Spleen (tissue), 11 donors: ENCODE data around the gene KLC4. TPM values are rescaled to one million over a fixed set of nuclear protein-coding genes. Genes with fewer than 3 reads are reported as not detected.

Source experiments
- DNase-seq: peaks from one replicate; pipeline ENCODE4 v3.0.0-alpha.2; 2020
- H3K27ac ChIP-seq, 8 donors: fragments of 200-600 bp; sonication (generic) in 7 of 8; 1 replicate in 4 of 8; 2 replicates in 4 of 8; pipeline versions ENCODE4 v1.5.0 to v1.8.0; 2016 to 2021; ENCODE audit warnings: inconsistent platforms in 4 of 8, mild to moderate bottlenecking in 4 of 8, moderate library complexity in 1 of 8
- H3K27me3 ChIP-seq, 7 donors: fragments of 200-600 bp; sonication (generic) in 6 of 7; replicated peaks in 1 of 7; 1 replicate in 4 of 7; 2 replicates in 3 of 7; pipeline versions ENCODE4 v1.5.0 to v1.8.0; 2016 to 2021; ENCODE audit warnings: inconsistent platforms in 3 of 7, mild to moderate bottlenecking in 1 of 7
- H3K36me3 ChIP-seq, 6 donors: fragments of 200-600 bp; sonication (generic) in 5 of 6; 1 replicate in 4 of 6; 2 replicates in 2 of 6; pipeline versions ENCODE4 v1.5.0 to v1.8.0; 2016 to 2021; ENCODE audit warnings: inconsistent platforms in 2 of 6
- H3K4me1 ChIP-seq, 6 donors: fragments of 200-600 bp; sonication (generic) in 5 of 6; 1 replicate in 3 of 6; 2 replicates in 3 of 6; pipeline versions ENCODE4 v1.5.0 to v1.8.0; 2016 to 2021; ENCODE audit warnings: inconsistent platforms in 3 of 6
- H3K4me3 ChIP-seq, 8 donors: fragments of 200-600 bp; sonication (generic) in 7 of 8; 1 replicate in 4 of 8; 2 replicates in 4 of 8; pipeline versions ENCODE4 v1.5.0 to v1.8.0; 2016 to 2021; ENCODE audit warnings: inconsistent platforms in 4 of 8, mild to moderate bottlenecking in 4 of 8, moderate library complexity in 2 of 8
- H3K9me3 ChIP-seq, 8 donors: fragments of 200-600 bp; sonication (generic) in 7 of 8; 1 replicate in 4 of 8; 2 replicates in 4 of 8; pipeline versions ENCODE4 v1.5.0 to v1.8.0; 2016 to 2021; ENCODE audit warnings: inconsistent platforms in 4 of 8
- CTCF ChIP-seq, 11 experiments: fragments of 200-600 bp in 7 of 11; fragments of 450-650 bp in 4 of 11; sonication (generic) in 4 of 11; IDR thresholded peaks in 8 of 11; conservative IDR thresholded peaks in 3 of 11; 1 replicate in 7 of 11; 2 replicates in 4 of 11; pipeline versions ENCODE4 v1.4.0 to v1.8.0; 2016 to 2021; ENCODE audit warnings: antibody characterized with exemption in 11 of 11, inconsistent platforms in 4 of 11, mild to moderate bottlenecking in 1 of 11
- POLR2A ChIP-seq, 3 donors: fragments of 450-650 bp; IDR thresholded peaks; one replicate each; pipeline ENCODE4 v1.5.1; 2017; ENCODE audit warnings: antibody characterized with exemption in 3 of 3, mild to moderate bottlenecking in 1 of 3
- POLR2AphosphoS5 ChIP-seq, 3 donors: sonication (generic); formaldehyde crosslinking; IDR thresholded peaks; one replicate each; pipeline ENCODE4 v1.5.1; 2017; ENCODE audit warnings: antibody characterized with exemption in 3 of 3
- WGBS, 5 donors: extraction: QIAGEN DNeasy Blood & Tissue Kit in 3 of 5; methylation state at CpG; one replicate each; pipeline versions ENCODE4 v1.1.5 to v1.1.7; 2013 to 2018; 5-methylcytosine and 5-hydroxymethylcytosine counted together
- intact Hi-C: fragments of 100-400 bp; cut with DNase I; formaldehyde crosslinking; loops from one replicate; pipeline ENCODE4 v1.15.0; 2023; ENCODE audit warnings: low total_unique reads
- polyA plus RNA-seq, 3 donors: library from polyadenylated mRNA; stranded (reverse); fragments of 200-250 nt; gene quantifications; one replicate each; pipeline ENCODE4 v1.2.1, GENCODE V29; 2013
- total RNA-seq, 7 donors: library from RNA; depleted of rRNA in 3 of 7; stranded (reverse); fragments of >200 nt in 3 of 7; fragmentation: NEBNext Ultra II Directional in 4 of 7; extraction: Animal tissue kit (Norgen Biotek cat#: 25700) in 4 of 7; gene quantifications; one replicate each; pipeline versions ENCODE4 v1.1.0 to v1.2.1, GENCODE V29; 2016 to 2021
- donor health status: healthy with polysubstance abuse.
- donor health status: DM: no; HTN: no; CAD: no; lungs with moderate emphysema.
- donor health status: DM: no; HTN: no; CAD: no.
- donor health status: Bipolar disorder and iron deficiency.
- donor health status: healthy.
- donor health status: DM: no; HTN: no; CAD: no.
- donor health status: DM: yes; HTN: yes; CAD: no.

KLC4 gene
- total and polyA plus RNA-seq, 10 donors, result 13.2 to 27.0 (median 20.8) TPM

- Histone ChIP-seq H3K27me3 (no peaks in the 10 kb centered on the region), H3K36me3 (peaks cover 0 to 100% (median 73%) of the 10 kb centered on the region in 6 donors), H3K4me1 (no peaks in the 10 kb centered on the region), H3K27ac (no peak overlapping the region), H3K4me3 (no peak overlapping the region), H3K9me3 (no peaks in the 10 kb centered on the region)
- DNase-seq, result no peak
- intact Hi-C loops, result no loop called here
- TF ChIP-seq POLR2A (IDR thresholded peaks at IDR 0.05), result no peak
- no peak for TF ChIP-seq CTCF (IDR thresholded peaks at IDR 0.05 in 8 of 11, conservative IDR thresholded peaks at IDR 0.05 in 3 of 11)
- no peak for TF ChIP-seq POLR2AphosphoS5 (IDR thresholded peaks at IDR 0.05)
- 92 to 96% (median 94%) methylated on average over 9 of the region's 9 CpGs for WGBS, 5 donors
Measured at GRCh38 chr6:43036712-43037111, 22.7 kb upstream of the KLC4 start.

GRCh38 chr6:43037197-43037596 lies 22.2 kb upstream of the KLC4 start:
- TF ChIP-seq POLR2AphosphoS5 (IDR thresholded peaks at IDR 0.05), result no peak
- TF ChIP-seq POLR2A (IDR thresholded peaks at IDR 0.05), result no peak
- TF ChIP-seq CTCF (IDR thresholded peaks at IDR 0.05 in 8 of 11, conservative IDR thresholded peaks at IDR 0.05 in 3 of 11), result no peak
- DNase-seq, result no peak
- WGBS, 5 donors, result 84 to 94% (median 90%) methylated on average over 4 to 5 of the region's 5 CpGs

GRCh38 chr6:43037706-43038105 lies 21.7 kb upstream of the KLC4 start:
- Histone ChIP-seq H3K36me3 (peaks cover 0 to 98% (median 74%) of the 10 kb centered on the region in 6 donors), H3K9me3 (no peaks in the 10 kb centered on the region), H3K4me1 (no peaks in the 10 kb centered on the region), H3K27ac (no peak overlapping the region), H3K27me3 (no peaks in the 10 kb centered on the region), H3K4me3 (no peak overlapping the region)
- TF ChIP-seq POLR2AphosphoS5 (IDR thresholded peaks at IDR 0.05) (peak in 1 of 3 donors; percentile 9), POLR2A (IDR thresholded peaks at IDR 0.05) (no peak)
- intact Hi-C loops, result no loop called here
- DNase-seq, result no peak
- 71 to 92% (median 90%) methylated on average over 5 to 9 of the region's 9 CpGs for WGBS, 5 donors

More at GRCh38 chr6:43037197-43037596, 22.2 kb upstream of the KLC4 start:
- Histone ChIP-seq H3K9me3 (no peaks in the 10 kb centered on the region), H3K4me1 (no peaks in the 10 kb centered on the region), H3K27me3 (no peaks in the 10 kb centered on the region), H3K4me3 (no peak overlapping the region), H3K27ac (no peak overlapping the region), H3K36me3 (peaks cover 0 to 98% (median 74%) of the 10 kb centered on the region in 6 donors)
- intact Hi-C loops, result no loop called here

- 88 to 99% (median 91%) methylated on average over 9 of the region's 9 CpGs for WGBS, 5 donors
- no peaks in the 10 kb centered on the region for H3K9me3 ChIP-seq
- intact Hi-C loops, result no loop called here
- H3K4me1 ChIP-seq, result no peaks in the 10 kb centered on the region
- peaks cover 0 to 98% (median 78%) of the 10 kb centered on the region in 6 donors for H3K36me3 ChIP-seq
- no peak for DNase-seq
- H3K27ac ChIP-seq, result no peak overlapping the region
- H3K4me3 ChIP-seq, result no peak overlapping the region
- TF ChIP-seq POLR2AphosphoS5 (IDR thresholded peaks at IDR 0.05) (peak in 1 of 3 donors; percentile 55), CTCF (IDR thresholded peaks at IDR 0.05 in 8 of 11, conservative IDR thresholded peaks at IDR 0.05 in 3 of 11) (no peak), POLR2A (IDR thresholded peaks at IDR 0.05) (no peak)
- H3K27me3 ChIP-seq, result no peaks in the 10 kb centered on the region
Measured at GRCh38 chr6:43038727-43039126, 20.7 kb upstream of the KLC4 start.
